SK-N-SH (cell line): ENCODE data around the gene CNPY2.
A peak's percentile ranks its signal among the peaks of the same experiment; 100 is the strongest.

Experiments used
- CHD2 ChIP-seq: fragments of 150-350 bp; IDR thresholded peaks from 2 replicates; pipeline ENCODE4 v1.6.1; 2018; ENCODE audit warnings: low read length; ENCODE audit not compliant: partially characterized antibody
- CTCF ChIP-seq: fragments of 200-600 bp; sonication (generic); IDR thresholded peaks from 2 replicates; pipeline ENCODE4 v1.6.1; 2017; ENCODE audit warnings: antibody characterized with exemption, mild to moderate bottlenecking, moderate library complexity
- EP300 ChIP-seq, 2 experiments: IDR thresholded peaks; 2 replicates each; pipeline versions ENCODE4 v1.4.0 to v1.6.1; 2012; ENCODE audit warnings: borderline replicate concordance in 1 of 2, low read depth in 1 of 2, low read length in 1 of 2
- EZH2phosphoT487 ChIP-seq: fragments of 200-600 bp; sonication (generic); IDR thresholded peaks from 2 replicates; pipeline ENCODE4 v1.6.1; 2017; ENCODE audit warnings: low read depth, mixed run types, mild to moderate bottlenecking, antibody characterized with exemption, moderate library complexity, borderline replicate concordance
- NRF1 ChIP-seq: IDR thresholded peaks from 2 replicates; pipeline ENCODE4 v1.6.1; 2012; ENCODE audit warnings: low read depth, mild to moderate bottlenecking, low read length
- SMC3 ChIP-seq: IDR thresholded peaks from 2 replicates; pipeline ENCODE4 v1.6.1; 2012; ENCODE audit warnings: low read depth, low read length, improper control_type of control experiment
- USF1 ChIP-seq: IDR thresholded peaks from 2 replicates; pipeline ENCODE4 v1.4.0; 2012; ENCODE audit warnings: low read depth, borderline replicate concordance
- TF ChIP-seq, protein P1 (sequence below): IDR thresholded peaks from 2 replicates; pipeline ENCODE4 v1.6.1; 2012; ENCODE audit warnings: mild to moderate bottlenecking, low read depth, low read length, moderate library complexity

DNA sequence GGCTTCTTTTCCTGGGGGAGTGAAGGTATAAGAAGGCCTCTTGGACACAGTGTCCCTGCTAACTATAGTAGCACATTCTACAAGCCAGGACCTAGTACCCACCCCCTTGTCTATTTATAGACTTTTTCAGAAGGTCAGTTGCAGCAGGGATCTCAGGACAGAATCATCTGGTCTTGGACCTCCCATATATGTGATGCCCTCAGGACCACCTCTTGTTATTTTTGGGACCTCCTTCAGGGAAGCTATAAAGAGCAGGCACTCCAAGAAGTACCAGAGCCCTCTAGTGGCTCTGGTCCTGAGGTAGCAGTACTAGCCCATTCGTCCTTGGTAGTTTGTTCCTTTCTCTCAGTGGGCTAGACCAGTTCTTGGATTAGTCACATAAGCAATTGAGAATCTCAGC is 44.8 kb downstream of the CNPY2 start:
- no peak for TF ChIP-seq USF1
- TF ChIP-seq CTCF = peak; percentile 58
- TF ChIP-seq EP300 (IDR thresholded peaks at IDR 0.05; ENCODE audit: borderline replicate concordance in 1 of 2, low read depth in 1 of 2, low read length in 1 of 2) = no peak
- TF ChIP-seq CHD2 = no peak
- TF ChIP-seq, protein P1, sequence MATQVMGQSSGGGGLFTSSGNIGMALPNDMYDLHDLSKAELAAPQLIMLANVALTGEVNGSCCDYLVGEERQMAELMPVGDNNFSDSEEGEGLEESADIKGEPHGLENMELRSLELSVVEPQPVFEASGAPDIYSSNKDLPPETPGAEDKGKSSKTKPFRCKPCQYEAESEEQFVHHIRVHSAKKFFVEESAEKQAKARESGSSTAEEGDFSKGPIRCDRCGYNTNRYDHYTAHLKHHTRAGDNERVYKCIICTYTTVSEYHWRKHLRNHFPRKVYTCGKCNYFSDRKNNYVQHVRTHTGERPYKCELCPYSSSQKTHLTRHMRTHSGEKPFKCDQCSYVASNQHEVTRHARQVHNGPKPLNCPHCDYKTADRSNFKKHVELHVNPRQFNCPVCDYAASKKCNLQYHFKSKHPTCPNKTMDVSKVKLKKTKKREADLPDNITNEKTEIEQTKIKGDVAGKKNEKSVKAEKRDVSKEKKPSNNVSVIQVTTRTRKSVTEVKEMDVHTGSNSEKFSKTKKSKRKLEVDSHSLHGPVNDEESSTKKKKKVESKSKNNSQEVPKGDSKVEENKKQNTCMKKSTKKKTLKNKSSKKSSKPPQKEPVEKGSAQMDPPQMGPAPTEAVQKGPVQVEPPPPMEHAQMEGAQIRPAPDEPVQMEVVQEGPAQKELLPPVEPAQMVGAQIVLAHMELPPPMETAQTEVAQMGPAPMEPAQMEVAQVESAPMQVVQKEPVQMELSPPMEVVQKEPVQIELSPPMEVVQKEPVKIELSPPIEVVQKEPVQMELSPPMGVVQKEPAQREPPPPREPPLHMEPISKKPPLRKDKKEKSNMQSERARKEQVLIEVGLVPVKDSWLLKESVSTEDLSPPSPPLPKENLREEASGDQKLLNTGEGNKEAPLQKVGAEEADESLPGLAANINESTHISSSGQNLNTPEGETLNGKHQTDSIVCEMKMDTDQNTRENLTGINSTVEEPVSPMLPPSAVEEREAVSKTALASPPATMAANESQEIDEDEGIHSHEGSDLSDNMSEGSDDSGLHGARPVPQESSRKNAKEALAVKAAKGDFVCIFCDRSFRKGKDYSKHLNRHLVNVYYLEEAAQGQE = no peak
- no peak for TF ChIP-seq EZH2phosphoT487
- TF ChIP-seq SMC3 = 0 out of 2 replicates have a peak, but pooled peaks have one; percentile 16
- no peak for TF ChIP-seq NRF1
